Neural cell (in vitro differentiated cells): Measurements from ENCODE around the gene GPD1. TPM values are rescaled to one million over a fixed set of nuclear protein-coding genes. Genes with fewer than 3 reads are reported as not detected.

Source experiments
- H2AFZ ChIP-seq: fragments of 200-600, 300-800 bp; sonication (generic), shearing (Covaris generic); 2 replicates; pipeline ENCODE4 v1.6.0; 2014; ENCODE audit warnings: low read depth, mild to moderate bottlenecking, antibody characterized with exemption, low read length, moderate library complexity
- H3F3A ChIP-seq: fragments of 200-600 bp; shearing (Covaris generic); 2 replicates; pipeline ENCODE4 v1.6.1; 2016; ENCODE audit warnings: mild to moderate bottlenecking, moderate library complexity, mixed read lengths, antibody characterized with exemption, low read length; ENCODE audit not compliant: insufficient read depth, poor library complexity, severe bottlenecking
- H3K27ac ChIP-seq: fragments of 200-600, 300-800 bp; sonication (generic), shearing (Covaris generic); 2 replicates; pipeline ENCODE4 v1.5.1; 2014; ENCODE audit warnings: mild to moderate bottlenecking, low read length, moderate library complexity
- H3K27me3 ChIP-seq: fragments of 300-800, 200-600 bp; sonication (generic), shearing (Covaris generic); 2 replicates; pipeline ENCODE4 v1.6.0; 2014; ENCODE audit warnings: mild to moderate bottlenecking, low read depth, low read length, moderate library complexity; ENCODE audit not compliant: insufficient read depth
- H3K36me3 ChIP-seq: fragments of 300-800, 200-600 bp; sonication (generic), shearing (Covaris generic); 2 replicates; pipeline ENCODE4 v1.5.1; 2014; ENCODE audit warnings: mild to moderate bottlenecking, antibody characterized with exemption, low read length, moderate library complexity; ENCODE audit not compliant: insufficient read depth
- H3K4me2 ChIP-seq: fragments of 300-800, 200-600 bp; sonication (generic), shearing (Covaris generic); 2 replicates; pipeline ENCODE4 v1.6.0; 2014; ENCODE audit warnings: mild to moderate bottlenecking, low read length
- H3K4me3 ChIP-seq: fragments of 300-800, 200-600 bp; sonication (generic), shearing (Covaris generic); 2 replicates; pipeline ENCODE4 v1.5.1; 2014; ENCODE audit warnings: mild to moderate bottlenecking, low read length, moderate library complexity
- H3K79me2 ChIP-seq: fragments of 200-600 bp; shearing (Covaris generic); replicated peaks from 2 replicates; pipeline ENCODE4 v1.6.0; 2014; ENCODE audit warnings: mild to moderate bottlenecking, low read length, moderate library complexity; ENCODE audit not compliant: insufficient read depth
- H3K9ac ChIP-seq: fragments of 300-800, 200-600 bp; sonication (generic), shearing (Covaris generic); 2 replicates; pipeline ENCODE4 v1.6.1; 2016; ENCODE audit warnings: mild to moderate bottlenecking, low read length, mixed read lengths
- H3K9me2 ChIP-seq: fragments of 200-600 bp; shearing (Covaris generic); 2 replicates; pipeline ENCODE4 v1.6.1; 2016; ENCODE audit warnings: mild to moderate bottlenecking, low read length, mixed read lengths; ENCODE audit not compliant: insufficient read depth
- H3K9me3 ChIP-seq: fragments of 200-600, 300-800 bp; sonication (generic), shearing (Covaris generic); 2 replicates; pipeline ENCODE4 v1.6.1; 2016; ENCODE audit warnings: mild to moderate bottlenecking, mixed run types, low read length, moderate library complexity, mixed read lengths
- H4K20me1 ChIP-seq: fragments of 200-600 bp; shearing (Covaris generic); 2 replicates; pipeline ENCODE4 v1.6.1; 2016; ENCODE audit warnings: mild to moderate bottlenecking, mixed run types; ENCODE audit not compliant: insufficient read depth
- EP300 ChIP-seq: fragments of 450-650 bp; conservative IDR thresholded peaks from 2 replicates; pipeline ENCODE4 v1.6.1; 2014; ENCODE audit warnings: antibody characterized with exemption, mild to moderate bottlenecking, moderate library complexity; ENCODE audit not compliant: poor library complexity, severe bottlenecking
- EZH2 ChIP-seq: fragments of 200-600, 300-800 bp; shearing (Covaris generic), sonication (generic); IDR thresholded peaks from 2 replicates; pipeline ENCODE4 v1.6.1; 2014; ENCODE audit warnings: antibody characterized with exemption, low read length, borderline replicate concordance, mild to moderate bottlenecking; ENCODE audit not compliant: insufficient read depth, poor library complexity, severe bottlenecking
- MXI1 ChIP-seq: fragments of 450-650 bp; conservative IDR thresholded peaks from 2 replicates; pipeline ENCODE4 v1.6.1; 2014; ENCODE audit warnings: antibody characterized with exemption, mild to moderate bottlenecking; ENCODE audit not compliant: poor library complexity, severe bottlenecking
- POLR2AphosphoS5 ChIP-seq: IDR thresholded peaks from 2 replicates; pipeline ENCODE4 v1.6.1; 2012
- RAD21 ChIP-seq: fragments of 450-650 bp; conservative IDR thresholded peaks from 2 replicates; pipeline ENCODE4 v1.6.1; 2014; ENCODE audit warnings: antibody characterized with exemption, mild to moderate bottlenecking, moderate library complexity
- SMC3 ChIP-seq: fragments of 450-650 bp; conservative IDR thresholded peaks from 2 replicates; pipeline ENCODE4 v1.6.1; 2014; ENCODE audit warnings: antibody characterized with exemption, mild to moderate bottlenecking, moderate library complexity; ENCODE audit not compliant: poor library complexity
- TAF1 ChIP-seq: IDR thresholded peaks from 2 replicates; pipeline ENCODE4 v1.6.1; 2012; ENCODE audit warnings: low read depth
- polyA plus RNA-seq: library from polyadenylated mRNA; depleted of rRNA; stranded (reverse); fragments of >200 nt; gene quantifications from 2 replicates; pipeline ENCODE4 v1.2.3, GENCODE V29; 2014
- TF ChIP-seq, protein P1 (sequence below): fragments of 450-650 bp; IDR thresholded peaks from 2 replicates; pipeline ENCODE4 v1.5.1; 2014; ENCODE audit warnings: antibody characterized with exemption, mild to moderate bottlenecking, moderate library complexity; ENCODE audit not compliant: poor library complexity, severe bottlenecking
- TF ChIP-seq, protein P2 (sequence below): IDR thresholded peaks from 2 replicates; pipeline ENCODE4 v1.6.1; 2012; ENCODE audit warnings: borderline replicate concordance

GPD1 gene
- polyA plus RNA-seq, 1 donor from 2014 or later = 1.5 TPM

DNA sequence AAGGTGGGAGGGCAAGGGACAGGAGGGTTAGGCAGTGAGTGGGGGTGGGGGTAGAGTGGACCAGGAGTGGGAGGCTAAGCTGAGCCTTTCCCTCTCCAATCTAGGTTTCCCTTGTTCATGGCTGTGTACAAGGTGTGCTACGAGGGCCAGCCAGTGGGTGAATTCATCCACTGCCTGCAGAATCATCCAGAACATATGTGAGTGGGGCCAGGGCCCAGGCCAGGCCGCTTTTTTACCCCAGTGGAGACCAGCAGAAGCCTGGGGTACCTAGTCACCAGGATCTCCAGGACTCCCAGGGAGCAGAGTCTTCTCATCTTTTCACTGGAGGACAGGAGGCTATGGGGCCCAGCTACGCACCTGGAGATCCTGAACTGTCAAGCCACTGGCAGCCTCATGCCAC, 5.5 kb downstream of the GPD1 start:
- Histone ChIP-seq H3K4me2 (no peak overlapping the region), H3K4me3 (no peak overlapping the region), H3K79me2 (peaks cover 1% of the 10 kb centered on the region), H3K9ac (no peak overlapping the region), H2AFZ (no peak overlapping the region), H3K36me3 (no peaks in the 10 kb centered on the region), H3K27me3 (no peaks in the 10 kb centered on the region), H4K20me1 (no peaks in the 10 kb centered on the region), H3K27ac (no peak overlapping the region), H3K9me3 (no peaks in the 10 kb centered on the region), H3F3A (no peaks in the 10 kb centered on the region), H3K9me2 (no peaks in the 10 kb centered on the region)
- TF ChIP-seq EZH2 (no peak), MXI1 (no peak), EP300 (no peak), POLR2AphosphoS5 (no peak), RAD21 (no peak), SMC3 (no peak), TAF1 (no peak)
- TF ChIP-seq, protein P1, sequence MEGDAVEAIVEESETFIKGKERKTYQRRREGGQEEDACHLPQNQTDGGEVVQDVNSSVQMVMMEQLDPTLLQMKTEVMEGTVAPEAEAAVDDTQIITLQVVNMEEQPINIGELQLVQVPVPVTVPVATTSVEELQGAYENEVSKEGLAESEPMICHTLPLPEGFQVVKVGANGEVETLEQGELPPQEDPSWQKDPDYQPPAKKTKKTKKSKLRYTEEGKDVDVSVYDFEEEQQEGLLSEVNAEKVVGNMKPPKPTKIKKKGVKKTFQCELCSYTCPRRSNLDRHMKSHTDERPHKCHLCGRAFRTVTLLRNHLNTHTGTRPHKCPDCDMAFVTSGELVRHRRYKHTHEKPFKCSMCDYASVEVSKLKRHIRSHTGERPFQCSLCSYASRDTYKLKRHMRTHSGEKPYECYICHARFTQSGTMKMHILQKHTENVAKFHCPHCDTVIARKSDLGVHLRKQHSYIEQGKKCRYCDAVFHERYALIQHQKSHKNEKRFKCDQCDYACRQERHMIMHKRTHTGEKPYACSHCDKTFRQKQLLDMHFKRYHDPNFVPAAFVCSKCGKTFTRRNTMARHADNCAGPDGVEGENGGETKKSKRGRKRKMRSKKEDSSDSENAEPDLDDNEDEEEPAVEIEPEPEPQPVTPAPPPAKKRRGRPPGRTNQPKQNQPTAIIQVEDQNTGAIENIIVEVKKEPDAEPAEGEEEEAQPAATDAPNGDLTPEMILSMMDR = no peak
- TF ChIP-seq, protein P2, sequence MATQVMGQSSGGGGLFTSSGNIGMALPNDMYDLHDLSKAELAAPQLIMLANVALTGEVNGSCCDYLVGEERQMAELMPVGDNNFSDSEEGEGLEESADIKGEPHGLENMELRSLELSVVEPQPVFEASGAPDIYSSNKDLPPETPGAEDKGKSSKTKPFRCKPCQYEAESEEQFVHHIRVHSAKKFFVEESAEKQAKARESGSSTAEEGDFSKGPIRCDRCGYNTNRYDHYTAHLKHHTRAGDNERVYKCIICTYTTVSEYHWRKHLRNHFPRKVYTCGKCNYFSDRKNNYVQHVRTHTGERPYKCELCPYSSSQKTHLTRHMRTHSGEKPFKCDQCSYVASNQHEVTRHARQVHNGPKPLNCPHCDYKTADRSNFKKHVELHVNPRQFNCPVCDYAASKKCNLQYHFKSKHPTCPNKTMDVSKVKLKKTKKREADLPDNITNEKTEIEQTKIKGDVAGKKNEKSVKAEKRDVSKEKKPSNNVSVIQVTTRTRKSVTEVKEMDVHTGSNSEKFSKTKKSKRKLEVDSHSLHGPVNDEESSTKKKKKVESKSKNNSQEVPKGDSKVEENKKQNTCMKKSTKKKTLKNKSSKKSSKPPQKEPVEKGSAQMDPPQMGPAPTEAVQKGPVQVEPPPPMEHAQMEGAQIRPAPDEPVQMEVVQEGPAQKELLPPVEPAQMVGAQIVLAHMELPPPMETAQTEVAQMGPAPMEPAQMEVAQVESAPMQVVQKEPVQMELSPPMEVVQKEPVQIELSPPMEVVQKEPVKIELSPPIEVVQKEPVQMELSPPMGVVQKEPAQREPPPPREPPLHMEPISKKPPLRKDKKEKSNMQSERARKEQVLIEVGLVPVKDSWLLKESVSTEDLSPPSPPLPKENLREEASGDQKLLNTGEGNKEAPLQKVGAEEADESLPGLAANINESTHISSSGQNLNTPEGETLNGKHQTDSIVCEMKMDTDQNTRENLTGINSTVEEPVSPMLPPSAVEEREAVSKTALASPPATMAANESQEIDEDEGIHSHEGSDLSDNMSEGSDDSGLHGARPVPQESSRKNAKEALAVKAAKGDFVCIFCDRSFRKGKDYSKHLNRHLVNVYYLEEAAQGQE = no peak

DNA sequence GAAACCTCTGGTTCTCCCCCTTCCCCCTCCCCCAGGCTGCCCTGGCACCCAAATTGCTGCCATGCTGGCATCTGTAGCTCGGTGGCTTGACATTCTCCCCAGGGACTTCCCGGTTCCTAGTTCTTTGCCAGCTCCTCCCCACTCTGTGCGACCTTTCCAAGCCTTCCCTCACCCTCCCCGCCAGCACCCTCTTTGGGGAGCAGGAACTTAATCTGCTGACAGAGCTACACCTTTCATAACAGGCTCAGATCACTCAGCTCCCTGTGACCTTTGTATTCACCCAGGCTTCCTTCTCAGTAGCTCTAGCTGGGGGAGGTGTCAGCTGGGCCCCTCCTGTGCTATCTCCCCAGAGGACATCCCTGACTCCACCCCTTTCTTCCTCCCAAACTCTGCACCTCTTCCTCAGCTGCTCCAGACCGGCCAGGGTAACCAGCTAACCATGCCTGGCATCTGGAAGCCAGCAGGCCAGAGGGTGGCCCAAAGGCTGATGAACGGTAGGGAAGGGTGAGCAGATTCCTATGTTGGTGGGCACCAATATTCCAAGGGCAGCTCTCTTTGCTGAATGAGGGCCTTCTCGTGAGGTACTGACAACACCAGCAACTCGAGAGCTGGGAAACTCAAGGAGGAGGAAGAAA, 6.4 kb downstream of the GPD1 start:
- H3K4me3 ChIP-seq = no peak overlapping the region
- H3K4me2 ChIP-seq = no peak overlapping the region
- H3F3A ChIP-seq = no peaks in the 10 kb centered on the region
- no peak overlapping the region for H3K9ac ChIP-seq
- H3K27ac ChIP-seq = no peak overlapping the region
- no peaks in the 10 kb centered on the region for H4K20me1 ChIP-seq
- H3K9me2 ChIP-seq = no peaks in the 10 kb centered on the region
- H3K79me2 ChIP-seq = peaks cover 4% of the 10 kb centered on the region
- no peaks in the 10 kb centered on the region for H3K9me3 ChIP-seq
- TF ChIP-seq, protein P1 = no peak
- TF ChIP-seq MXI1 = no peak
- no peak overlapping the region for H2AFZ ChIP-seq
- H3K27me3 ChIP-seq = no peaks in the 10 kb centered on the region
- H3K36me3 ChIP-seq = no peaks in the 10 kb centered on the region
